ENCODE measurements around the gene BRICD5.

BRICD5 gene

DNA sequence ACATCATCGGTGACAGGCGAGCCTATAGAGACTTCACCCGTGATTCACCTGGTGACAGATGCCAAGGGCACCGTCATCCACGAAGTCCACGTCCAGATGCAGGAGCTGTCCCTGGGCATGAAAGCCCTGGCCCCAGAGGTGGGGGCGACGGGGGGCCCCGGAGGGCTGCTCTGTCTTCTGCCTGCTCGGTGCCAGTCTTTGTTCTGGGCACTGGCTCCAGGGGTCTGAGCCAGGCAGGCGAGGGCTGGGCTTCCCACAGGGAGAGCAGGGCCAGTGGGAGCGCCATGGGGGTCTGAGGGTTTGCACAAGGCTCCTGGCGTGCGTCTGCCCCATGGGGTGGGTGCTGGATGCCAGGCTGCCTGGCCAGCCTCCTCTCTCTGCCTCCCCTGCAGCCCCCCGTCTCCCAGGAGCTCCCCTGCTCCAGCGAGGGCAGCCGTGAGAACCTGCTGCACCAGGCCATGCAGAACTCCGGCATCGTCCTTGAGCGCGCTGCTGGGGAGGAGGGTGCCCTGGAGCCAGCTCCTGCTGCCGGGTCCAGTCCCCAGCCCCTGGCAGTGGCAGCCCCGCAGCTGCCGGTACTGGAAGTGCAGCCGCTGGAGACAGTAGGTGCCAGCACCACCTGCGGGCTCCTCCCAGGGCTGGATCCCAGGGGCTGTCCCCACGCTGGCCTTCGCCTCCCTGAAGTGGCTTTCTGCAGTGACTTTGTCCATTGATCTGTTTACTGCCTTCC, 22.5 kb upstream of the BRICD5 start:
- TF ChIP-seq, protein P1, sequence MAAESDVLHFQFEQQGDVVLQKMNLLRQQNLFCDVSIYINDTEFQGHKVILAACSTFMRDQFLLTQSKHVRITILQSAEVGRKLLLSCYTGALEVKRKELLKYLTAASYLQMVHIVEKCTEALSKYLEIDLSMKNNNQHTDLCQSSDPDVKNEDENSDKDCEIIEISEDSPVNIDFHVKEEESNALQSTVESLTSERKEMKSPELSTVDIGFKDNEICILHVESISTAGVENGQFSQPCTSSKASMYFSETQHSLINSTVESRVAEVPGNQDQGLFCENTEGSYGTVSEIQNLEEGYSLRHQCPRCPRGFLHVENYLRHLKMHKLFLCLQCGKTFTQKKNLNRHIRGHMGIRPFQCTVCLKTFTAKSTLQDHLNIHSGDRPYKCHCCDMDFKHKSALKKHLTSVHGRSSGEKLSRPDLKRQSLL (tag by site-specific recombination; IDR thresholded peaks at IDR 0.05), result peak; percentile 68; the same call in 1 of the 2 replicates
- no peak for TF ChIP-seq RBAK (tag by site-specific recombination; IDR thresholded peaks at IDR 0.05)
- TF ChIP-seq ZNF211 (tag by site-specific recombination; IDR thresholded peaks at IDR 0.05; ENCODE audit: low read depth), result no peak
- TF ChIP-seq, protein P2, sequence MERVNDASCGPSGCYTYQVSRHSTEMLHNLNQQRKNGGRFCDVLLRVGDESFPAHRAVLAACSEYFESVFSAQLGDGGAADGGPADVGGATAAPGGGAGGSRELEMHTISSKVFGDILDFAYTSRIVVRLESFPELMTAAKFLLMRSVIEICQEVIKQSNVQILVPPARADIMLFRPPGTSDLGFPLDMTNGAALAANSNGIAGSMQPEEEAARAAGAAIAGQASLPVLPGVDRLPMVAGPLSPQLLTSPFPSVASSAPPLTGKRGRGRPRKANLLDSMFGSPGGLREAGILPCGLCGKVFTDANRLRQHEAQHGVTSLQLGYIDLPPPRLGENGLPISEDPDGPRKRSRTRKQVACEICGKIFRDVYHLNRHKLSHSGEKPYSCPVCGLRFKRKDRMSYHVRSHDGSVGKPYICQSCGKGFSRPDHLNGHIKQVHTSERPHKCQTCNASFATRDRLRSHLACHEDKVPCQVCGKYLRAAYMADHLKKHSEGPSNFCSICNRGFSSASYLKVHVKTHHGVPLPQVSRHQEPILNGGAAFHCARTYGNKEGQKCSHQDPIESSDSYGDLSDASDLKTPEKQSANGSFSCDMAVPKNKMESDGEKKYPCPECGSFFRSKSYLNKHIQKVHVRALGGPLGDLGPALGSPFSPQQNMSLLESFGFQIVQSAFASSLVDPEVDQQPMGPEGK (tag by site-specific recombination; IDR thresholded peaks at IDR 0.05), result 0 out of 2 replicates have a peak, but pooled peaks have one; percentile 12
- TF ChIP-seq ZNF600 (tag by site-specific recombination; IDR thresholded peaks at IDR 0.05), result 0 out of 2 replicates have a peak, but pooled peaks have one; percentile 8
- TF ChIP-seq ZIC2 (tag by site-specific recombination; IDR thresholded peaks at IDR 0.05), result 0 out of 2 replicates have a peak, but pooled peaks have one; percentile 34
- TF ChIP-seq, protein P3, sequence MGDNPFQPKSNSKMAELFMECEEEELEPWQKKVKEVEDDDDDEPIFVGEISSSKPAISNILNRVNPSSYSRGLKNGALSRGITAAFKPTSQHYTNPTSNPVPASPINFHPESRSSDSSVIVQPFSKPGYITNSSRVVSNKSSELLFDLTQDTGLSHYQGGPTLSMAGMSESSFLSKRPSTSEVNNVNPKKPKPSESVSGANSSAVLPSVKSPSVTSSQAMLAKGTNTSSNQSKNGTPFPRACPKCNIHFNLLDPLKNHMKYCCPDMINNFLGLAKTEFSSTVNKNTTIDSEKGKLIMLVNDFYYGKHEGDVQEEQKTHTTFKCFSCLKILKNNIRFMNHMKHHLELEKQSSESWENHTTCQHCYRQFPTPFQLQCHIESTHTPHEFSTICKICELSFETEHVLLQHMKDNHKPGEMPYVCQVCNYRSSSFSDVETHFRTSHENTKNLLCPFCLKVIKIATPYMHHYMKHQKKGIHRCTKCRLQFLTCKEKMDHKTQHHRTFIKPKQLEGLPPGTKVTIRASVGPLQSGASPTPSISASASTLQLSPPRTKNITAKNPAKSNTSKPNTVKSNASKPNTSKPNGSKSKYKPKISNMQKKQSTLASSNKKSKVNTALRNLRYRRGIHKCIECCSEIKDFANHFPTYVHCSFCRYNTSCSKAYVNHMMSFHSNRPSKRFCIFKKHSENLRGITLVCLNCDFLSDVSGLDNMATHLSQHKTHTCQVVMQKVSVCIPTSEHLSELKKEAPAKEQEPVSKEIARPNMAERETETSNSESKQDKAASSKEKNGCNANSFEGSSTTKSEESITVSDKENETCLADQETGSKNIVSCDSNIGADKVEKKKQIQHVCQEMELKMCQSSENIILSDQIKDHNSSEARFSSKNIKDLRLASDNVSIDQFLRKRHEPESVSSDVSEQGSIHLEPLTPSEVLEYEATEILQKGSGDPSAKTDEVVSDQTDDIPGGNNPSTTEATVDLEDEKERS (tag by site-specific recombination; IDR thresholded peaks at IDR 0.05), result no peak
- CTCF ChIA-PET, result no interaction called here

DNA sequence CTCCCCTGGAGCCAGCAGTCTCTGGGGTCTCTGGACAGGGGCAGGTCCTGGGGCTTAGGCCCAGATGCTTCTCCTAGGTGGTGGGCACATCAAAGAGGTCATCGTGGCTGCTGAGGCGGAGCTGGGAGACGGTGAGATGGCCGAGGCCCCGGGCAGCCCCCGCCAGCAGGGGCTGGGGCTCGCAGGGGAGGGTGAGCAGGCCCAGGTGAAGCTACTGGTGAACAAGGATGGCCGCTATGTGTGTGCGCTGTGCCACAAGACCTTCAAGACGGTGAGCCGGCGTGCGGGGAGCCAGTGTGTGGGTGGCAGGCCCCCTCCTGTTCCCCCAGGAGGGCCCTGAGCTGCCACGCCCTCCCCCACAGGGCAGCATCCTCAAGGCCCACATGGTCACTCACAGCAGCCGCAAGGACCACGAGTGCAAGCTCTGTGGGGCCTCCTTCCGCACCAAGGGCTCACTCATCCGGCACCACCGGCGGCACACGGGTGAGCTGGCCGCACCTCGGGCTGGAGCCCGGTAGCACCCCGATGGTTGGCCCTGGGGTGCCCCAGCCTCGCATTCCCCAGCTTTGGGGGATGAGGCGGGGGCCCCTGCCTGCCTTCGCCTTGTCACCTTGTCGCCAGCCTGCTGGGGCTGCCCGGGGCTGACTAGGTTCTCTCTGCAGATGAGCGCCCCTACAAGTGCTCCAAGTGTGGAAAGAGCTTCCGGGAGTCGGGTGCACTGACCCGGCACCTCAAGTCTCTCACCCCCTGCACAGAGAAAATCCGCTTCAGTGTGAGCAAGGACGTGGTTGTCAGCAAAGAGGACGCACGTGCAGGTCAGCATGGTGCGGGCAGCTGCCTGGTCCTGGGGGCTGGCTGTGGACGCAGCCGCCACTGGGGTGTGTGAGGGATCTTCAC, 21.7 kb upstream of the BRICD5 start:
- TF ChIP-seq ZNF2 (tag by site-specific recombination; IDR thresholded peaks at IDR 0.05), result no peak
- TF ChIP-seq ZNF658 (tag by site-specific recombination; IDR thresholded peaks at IDR 0.05), result no peak
- no peak for TF ChIP-seq ZNF560 (tag by site-specific recombination; IDR thresholded peaks at IDR 0.05; ENCODE audit: borderline replicate concordance)
- TF ChIP-seq ZNF600 (tag by site-specific recombination; IDR thresholded peaks at IDR 0.05), result 0 out of 2 replicates have a peak, but pooled peaks have one; percentile 35
- TF ChIP-seq GLIS2 (tag by site-specific recombination; IDR thresholded peaks at IDR 0.05), result peak; percentile 57
- no peak for TF ChIP-seq HOXA7 (CRISPR knock-in tag; IDR thresholded peaks at IDR 0.05; ENCODE audit: borderline replicate concordance)
- no peak for TF ChIP-seq ZNF324 (tag by site-specific recombination; IDR thresholded peaks at IDR 0.05)
- Histone ChIP-seq H3K4me3 (ENCODE audit: low read depth, low read length) (no peak overlapping the region), H3K36me3 (ENCODE audit: control insufficient read depth in 2 of 2, insufficient read depth in 1 of 2, low read length in 2 of 2) (peaks cover 0 to 80% of the 10 kb centered on the region in 2 experiments; a peak in 1 of 3 replicates), H3K27ac (ENCODE audit: extremely low read depth, low read depth, low read length) (no peak overlapping the region), H3K9me3 (ENCODE audit: control insufficient read depth, insufficient read depth, low read depth, low read length) (no peaks in the 10 kb centered on the region), H3K4me1 (ENCODE audit: control insufficient read depth, insufficient read depth, low read length) (peaks cover 4% of the 10 kb centered on the region; the same call in 1 of the 2 replicates)
- ChIA-PET CTCF (no interaction called here), POLR2A (interaction anchor here (0.8 to 2.0 kb wide), 5 partner anchors 9 to 77 kb away, joined by 3 to 6 read pairs (median 3); partner anchors contain the start of genes E4F1, ECI1, PGP and TRAF7)

More for the DNA sequence above, 22.5 kb upstream of the BRICD5 start:
- POLR2A ChIA-PET, result interaction anchor here (0.9 to 2.0 kb wide), 4 partner anchors 10 to 78 kb away, joined by 3 to 6 read pairs (median 4); partner anchors contain the start of genes E4F1, ECI1 and TRAF7
- peaks cover 0 to 76% of the 10 kb centered on the region in 2 experiments; a peak in 1 of 3 replicates for H3K36me3 ChIP-seq (ENCODE audit: control insufficient read depth in 2 of 2, insufficient read depth in 1 of 2, low read length in 2 of 2)
- no peak overlapping the region for H3K4me3 ChIP-seq (ENCODE audit: low read depth, low read length)
- H3K27ac ChIP-seq (ENCODE audit: extremely low read depth, low read depth, low read length), result no peak overlapping the region
- peaks cover 4% of the 10 kb centered on the region; the same call in 1 of the 2 replicates for H3K4me1 ChIP-seq (ENCODE audit: control insufficient read depth, insufficient read depth, low read length)
- H3K9me3 ChIP-seq (ENCODE audit: control insufficient read depth, insufficient read depth, low read depth, low read length), result no peaks in the 10 kb centered on the region
